HG03025 (cell line): ENCODE measurements around the gene DYNC2H1.

ENCODE experiments used
- ATAC-seq: cut with Tn5 transposase; IDR thresholded peaks from one replicate; pipeline ENCODE4 v1.9.1; 2021; ENCODE audit warnings: mild to moderate bottlenecking, moderate library complexity; ENCODE audit not compliant: unreplicated experiment, low FRiP score

DYNC2H1 gene

DNA sequence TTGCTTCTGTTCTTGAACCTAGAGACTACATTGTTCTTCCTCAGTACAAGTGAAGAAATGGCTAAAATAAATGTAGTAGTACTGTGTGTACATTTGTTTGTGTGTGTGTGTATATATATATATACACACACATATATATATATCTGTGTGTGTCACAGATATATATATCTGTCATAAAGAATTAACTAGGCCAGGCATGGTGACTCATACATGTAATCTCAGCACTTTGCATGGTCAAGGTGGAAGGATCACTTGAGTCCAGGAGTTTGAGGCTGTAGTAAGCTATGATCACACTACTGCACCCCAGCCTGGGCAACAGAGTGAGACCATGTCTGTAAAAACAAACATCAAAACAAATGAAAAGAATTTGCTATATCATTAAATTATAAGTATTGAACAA, 164.8 kb downstream of the DYNC2H1 start:
- no peak for ATAC-seq

DNA sequence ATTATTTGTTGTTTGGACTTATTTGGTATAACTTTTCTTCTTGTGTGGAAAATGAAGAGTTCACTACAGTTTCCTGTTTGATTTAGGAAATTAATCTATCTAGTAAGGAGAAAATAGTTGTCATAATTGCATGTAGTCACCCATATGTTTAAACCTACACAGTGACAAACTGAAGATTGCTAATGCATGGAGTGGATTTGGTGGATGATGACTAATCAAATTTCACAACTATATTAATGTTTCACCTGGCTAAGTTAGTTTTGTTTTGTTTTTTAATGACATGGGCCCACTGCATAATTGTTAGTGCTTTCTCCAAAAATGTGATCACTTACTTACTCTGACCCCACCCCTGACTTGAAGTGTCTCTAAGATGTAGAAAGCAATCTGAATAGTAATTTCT, 170.6 kb downstream of the DYNC2H1 start:
- ATAC-seq = no peak

DNA sequence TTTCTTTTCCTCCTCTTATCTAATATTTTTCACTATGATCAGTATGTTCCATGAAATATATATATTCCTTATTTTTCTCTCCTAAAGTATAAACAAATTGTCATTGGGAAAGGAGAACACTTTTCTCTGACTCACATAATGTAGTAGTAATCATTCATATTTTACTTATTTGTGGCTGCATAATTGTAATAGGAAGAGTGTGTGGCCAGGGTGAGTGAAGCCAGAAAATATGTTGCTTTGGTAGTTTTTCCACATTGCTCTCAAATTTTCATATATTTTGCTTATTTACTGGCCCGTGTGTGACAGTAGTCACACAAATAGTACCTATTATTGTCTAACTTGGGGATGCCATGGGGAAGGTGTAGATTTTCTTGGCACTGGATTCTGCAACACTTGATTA, 172.1 kb downstream of the DYNC2H1 start:
- no peak for ATAC-seq

DNA sequence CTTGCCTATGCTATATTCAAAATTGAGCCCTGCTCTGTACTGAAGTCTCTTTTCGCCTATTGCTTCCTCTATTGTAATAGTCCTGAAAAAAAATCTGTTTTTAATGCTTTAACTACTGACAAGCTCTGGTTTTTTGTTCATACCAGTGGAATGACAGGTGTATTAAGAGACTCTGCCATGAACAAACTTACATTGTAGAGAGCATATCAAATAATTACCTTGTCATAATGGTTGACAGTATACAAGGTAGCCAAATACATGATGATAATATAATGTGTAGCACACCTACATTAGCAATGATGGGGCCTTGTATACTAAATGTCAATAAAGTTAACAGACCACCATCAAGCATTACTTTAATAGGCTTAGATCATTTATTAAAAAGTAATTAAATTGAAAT, 175.0 kb downstream of the DYNC2H1 start:
- ATAC-seq = no peak

DNA sequence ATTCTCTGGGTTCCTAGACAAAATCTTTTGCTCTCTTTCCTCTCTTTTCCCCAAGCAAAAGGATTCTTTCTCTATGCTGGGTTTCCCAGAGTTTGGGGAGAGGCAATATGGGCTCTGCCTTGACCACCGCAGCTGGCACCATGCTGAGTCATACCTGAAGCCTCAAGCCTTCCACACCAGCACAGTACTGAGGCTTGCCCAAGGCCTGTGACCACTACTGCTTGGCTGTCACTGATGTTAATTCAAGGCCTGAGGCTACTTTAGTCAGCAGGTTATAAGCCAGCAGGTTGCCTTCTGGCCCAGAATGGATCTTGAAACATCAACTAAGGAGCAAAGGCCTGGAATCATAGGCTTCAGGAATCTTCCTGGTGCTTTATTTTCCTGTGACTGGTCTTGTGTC, 185.3 kb downstream of the DYNC2H1 start:
- ATAC-seq = no peak

DNA sequence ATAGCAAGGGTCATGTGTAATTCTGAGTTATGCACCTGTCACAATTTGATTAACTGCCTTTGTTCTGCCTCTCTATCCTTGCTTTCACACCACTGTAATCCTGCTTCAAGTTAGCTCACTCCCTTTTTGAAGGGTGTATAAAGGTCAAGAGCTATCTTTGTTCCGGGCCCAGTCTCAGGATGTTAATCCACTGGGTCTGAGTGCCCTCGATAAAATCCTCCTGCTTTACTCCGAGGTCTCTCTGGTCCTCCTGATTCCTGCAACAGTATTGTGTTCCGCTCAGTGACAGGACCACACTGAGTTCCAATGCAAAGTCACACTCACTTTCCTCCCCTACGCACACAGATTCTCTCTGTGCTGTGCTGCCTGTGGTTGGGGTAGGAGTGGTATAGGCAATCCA, 186.5 kb downstream of the DYNC2H1 start:
- no peak for ATAC-seq

DNA sequence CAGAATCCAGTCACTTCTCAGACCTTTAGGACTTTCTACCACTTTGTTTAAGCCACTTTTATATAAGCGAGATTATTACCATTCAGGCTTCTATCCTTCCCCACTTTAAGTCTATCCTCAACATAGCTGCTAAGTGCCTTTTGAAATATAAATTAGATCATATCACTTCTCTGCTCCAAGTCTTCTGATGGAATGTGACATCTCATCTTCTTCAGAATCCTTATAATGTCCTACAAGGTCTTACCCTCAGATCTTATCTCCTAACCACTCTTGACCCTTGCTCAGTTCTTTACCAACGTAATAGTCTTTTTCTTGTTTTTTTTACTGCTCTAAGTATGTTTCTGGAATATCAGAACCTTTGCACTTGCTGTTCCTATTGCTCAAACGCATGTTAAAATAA, 188.7 kb downstream of the DYNC2H1 start:
- no peak for ATAC-seq

DNA sequence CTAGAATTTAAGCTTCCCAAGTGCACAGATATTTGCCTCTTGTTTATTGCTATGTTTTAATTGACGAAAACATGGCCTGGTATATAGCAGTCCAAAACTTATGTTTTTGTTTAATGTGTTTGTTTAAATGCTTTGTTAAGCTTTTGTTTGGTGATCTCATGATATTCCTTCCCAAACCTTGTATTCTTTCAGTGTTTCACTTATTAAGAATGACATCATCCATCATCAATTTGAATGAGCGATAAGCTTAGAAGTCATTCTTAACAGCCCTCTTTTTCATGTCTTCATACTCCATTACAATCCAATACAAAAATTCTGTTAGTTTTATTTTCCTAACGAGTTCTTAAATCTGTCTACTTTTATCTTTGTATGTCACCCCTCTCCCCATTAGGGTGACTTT, 206.0 kb downstream of the DYNC2H1 start:
- ATAC-seq = no peak

DNA sequence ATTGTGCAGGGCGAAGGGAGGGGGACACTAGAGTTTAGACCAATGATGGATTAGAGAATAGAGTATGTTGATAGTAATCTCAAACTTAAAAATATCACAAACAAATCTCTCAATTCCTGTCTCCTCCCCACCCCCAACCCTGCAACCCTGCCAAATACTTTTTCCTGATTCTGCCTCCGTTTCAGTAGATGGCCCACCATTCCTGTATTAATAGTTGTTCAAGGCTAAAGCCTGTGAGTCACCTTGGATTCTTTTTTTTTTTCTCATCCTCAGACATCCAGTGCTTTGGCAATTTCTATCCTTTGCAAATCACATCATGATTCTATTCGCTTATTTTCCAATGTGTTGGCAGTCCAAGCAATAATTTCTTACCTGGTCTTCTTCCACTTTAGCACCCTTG, 207.9 kb downstream of the DYNC2H1 start:
- ATAC-seq = no peak

DNA sequence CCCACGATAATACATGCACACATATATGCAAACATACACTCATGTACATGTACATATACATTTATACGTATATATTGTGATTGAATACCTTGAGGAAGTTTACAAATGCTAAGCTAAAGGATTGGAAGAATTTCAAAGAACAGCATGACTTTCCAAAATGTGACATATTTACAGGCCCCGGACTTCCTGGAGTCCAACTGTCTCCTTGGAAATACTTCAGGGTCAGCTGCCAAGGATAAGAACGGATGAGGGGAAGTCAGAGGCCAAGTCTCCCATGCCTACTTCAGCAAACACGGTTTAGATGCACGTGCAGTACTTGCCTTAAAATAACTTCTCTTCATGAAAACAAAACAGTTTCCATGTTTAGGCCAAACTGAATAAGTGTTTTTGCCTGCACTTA, 213.6 kb downstream of the DYNC2H1 start:
- no peak for ATAC-seq

DNA sequence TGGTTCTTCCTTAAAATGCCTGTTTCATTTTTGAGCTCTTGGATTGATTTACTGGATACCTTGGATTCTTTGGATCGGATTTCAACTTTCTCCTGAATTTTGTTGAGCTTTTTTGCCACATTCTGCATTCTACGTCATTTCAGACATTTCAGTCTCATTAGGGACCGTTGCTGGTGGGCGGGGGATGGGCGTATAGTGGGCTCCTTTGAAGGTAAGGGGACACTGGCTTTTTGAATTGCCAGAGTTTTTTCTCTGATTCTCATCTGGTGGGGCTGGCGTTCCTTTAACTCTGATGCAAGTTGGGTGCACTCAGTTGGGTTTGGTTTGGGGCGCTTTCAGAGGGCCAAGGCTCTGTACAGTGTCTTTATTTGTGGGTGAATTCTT, 216.5 kb downstream of the DYNC2H1 start:
- ATAC-seq = peak; percentile 6

DNA sequence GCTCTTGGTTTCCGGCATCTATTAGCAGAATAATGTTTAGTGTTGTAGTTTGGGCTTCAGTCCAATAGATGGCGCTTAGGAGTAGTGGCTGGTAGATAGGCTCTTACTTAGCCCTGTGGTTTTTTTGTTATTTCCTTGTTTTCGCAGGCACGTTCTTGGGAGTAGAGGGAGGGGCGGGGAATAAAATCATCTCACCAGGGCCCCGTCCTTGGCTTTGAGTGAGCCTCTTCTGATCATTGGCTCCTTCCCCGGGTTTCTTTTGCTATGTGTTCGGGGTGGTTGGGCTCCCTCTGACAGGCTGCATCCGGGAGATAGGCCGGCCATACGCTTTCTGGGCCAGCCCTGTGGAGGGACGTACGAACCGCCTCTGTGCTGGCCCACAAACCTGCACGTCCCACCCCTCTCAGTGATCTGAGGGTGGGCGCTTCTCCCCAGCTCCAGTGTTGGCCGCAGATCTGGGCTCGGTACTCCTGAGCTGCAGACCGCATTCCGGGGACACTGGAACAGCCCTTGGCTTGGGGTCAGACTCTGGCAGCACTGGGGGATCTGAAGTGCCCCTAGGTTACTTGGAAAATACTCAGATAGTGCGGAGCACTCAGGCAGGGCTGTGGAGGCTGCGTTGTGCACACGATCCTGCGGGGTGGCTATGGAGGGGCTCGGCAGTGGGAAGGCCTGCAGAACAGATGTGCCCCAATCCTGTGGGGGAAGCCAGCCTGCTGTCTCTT, 217.0 kb downstream of the DYNC2H1 start:
- ATAC-seq = peak; percentile 98

DNA sequence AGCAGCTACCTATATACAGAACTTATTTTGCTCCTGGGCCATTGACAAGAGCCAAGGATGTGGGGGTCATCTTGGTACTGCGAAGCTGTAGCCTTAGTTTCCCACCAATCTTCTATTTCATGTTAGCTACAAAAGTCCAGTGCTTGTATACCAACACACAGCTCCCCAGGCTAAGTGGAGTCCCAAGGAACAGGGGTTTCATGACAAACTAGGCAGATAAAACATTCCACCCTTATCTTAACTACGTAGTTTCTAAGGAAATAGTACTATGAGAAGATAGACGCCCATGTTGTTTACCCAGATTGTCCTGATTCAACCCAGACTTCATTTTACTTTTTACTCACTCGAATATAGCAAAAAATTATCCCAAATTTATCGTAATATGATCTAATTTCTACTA, 218.5 kb downstream of the DYNC2H1 start:
- no peak for ATAC-seq

DNA sequence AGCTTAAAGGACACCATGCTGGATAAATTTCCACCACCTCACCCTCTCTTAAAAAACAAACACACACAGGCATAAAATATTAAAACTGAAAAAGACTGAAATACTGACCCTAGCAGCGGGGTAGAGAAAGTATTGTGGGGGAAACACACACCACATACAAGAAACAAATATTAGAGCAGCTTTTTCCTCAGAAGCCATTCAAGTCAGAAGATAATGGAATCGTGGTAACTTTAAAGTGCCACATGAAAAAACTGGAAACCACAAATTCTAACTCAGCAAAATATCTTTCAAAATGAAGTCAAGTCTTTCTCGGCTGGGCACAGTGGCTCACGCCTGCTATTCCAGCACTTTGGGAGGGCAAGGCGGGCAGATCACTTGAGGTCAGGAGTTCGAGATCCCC, 223.2 kb downstream of the DYNC2H1 start:
- ATAC-seq = no peak

DNA sequence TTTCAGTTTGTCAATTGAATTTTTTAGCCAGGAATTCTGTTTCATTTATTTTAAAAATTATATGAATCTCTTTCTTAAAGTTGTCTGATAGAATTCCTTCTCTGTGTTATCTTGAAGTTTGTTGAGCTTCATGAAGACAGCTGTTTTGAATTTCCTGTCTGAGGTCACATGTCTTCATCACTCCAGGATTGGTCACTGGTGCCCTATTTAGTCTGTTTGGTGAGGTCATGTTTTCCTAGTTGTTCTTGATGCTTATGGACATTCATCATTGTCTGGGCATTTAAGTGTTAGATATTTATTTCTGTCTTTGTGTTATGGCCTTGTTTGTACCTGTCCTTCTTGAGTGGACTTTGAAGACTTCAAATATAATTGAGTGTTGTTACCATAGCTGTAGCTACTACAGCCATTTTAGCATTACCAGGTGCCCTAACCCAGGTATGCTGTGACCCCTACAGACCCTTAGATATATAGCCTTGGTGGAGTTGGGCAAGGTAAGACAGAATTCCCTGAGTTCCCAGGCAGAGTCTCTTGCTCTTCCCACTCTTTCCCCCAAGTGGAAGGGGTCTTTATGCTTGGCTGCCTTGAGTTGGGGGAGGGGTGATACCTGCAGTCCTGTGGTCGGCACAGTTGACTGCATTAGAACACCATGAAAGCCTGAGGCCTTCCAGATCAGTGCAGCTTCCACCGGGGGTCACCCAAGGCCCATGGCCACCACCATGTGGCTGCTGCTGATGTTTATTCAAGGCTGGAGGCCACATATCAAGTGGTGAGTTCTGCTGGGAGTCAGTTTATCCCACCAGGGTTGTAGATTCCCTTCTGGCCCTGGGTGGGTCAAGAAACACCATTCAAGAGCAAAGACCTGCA, 229.6 kb downstream of the DYNC2H1 start:
- no peak for ATAC-seq

DNA sequence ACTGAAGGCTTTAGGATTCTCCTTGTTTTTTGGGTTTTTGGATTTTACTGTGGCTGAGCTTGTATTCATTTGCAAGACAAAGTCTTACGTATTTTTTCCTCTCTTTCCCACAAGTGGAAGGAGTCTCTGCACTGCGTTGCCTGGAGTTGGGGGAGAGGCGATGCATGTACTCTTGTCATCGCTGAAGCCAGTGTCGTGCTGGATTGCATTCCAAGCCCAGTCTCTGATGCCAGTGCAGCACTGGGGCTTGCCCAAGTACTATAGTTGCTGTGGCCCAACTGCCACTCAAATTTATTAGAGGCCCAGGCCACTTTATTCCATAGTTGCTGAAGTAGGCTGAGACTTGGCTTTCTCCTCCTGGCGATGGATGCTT, 230.2 kb downstream of the DYNC2H1 start:
- no peak for ATAC-seq

DNA sequence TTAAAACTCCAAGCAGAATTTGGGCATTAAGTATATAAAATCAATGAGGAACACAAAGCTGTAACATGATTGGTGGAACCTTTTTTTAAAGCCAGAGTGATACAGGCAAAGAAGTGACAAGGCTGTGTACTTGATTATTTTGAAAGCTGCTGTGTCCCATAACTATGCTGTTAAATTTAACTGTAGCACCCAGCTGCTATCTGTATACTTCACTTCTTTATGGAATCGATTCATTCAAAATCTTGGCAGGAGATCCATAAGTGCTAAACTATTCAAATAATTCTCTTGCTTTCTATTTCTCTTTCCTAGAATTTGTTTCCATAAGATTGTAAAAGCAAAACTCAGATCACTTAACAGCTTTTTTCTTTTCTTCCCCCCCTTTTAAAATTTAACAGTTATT, 231.7 kb downstream of the DYNC2H1 start:
- no peak for ATAC-seq

DNA sequence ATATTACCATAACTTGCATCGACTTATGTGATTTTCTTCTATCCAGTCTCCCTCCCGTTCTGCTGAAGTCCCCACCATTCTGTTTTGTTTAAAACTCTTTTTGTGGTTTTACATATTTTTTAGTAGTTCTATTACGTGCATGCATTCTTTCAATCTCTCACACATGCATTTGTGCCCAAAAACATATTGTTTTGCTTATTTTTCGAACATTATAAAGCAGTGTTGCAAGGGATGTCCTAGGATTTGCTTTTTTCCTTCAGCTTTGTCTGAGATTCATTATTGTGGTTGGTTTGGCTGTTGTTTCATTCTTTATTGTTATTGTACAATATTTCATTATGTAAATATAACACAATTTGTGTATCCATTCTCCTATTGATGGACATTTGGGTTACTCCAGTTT, 235.7 kb downstream of the DYNC2H1 start:
- no peak for ATAC-seq

DNA sequence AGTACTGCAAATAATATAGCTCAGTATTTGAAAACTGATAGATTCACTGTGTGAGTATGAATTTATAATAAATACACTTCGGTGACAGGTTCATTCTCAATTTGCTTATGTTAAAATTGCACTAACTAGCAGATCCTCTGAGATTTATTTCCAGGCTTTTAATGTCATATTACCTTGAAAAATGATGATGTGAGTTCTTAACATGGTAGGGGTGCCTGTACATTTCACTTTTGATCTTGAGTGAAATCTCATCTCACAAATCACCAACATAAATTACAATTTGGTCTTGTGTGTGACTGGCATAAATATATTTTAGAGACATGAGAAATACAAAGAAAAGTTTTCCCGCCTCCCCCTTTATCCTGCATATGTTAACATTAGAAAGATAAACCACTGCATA, 240.4 kb downstream of the DYNC2H1 start:
- ATAC-seq = no peak

DNA sequence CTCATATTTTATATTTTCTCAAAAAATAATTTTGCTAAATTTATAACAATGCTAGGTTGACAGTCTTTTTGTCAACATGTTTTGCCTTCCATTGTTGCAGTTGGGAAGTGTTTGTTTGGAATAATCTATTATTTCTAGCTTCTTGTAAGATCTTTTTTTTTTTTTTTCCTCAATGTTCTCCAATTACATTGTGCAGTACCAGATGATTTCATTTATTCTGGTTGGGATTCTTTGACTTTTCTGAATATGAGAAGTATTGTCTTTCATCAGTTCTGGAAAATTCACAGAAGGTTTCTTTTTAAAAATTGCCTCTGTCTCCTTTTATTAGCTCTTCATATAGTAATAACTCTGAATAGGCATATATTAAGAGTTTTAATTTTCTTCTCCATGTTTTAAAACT, 245.4 kb downstream of the DYNC2H1 start:
- ATAC-seq = no peak

DNA sequence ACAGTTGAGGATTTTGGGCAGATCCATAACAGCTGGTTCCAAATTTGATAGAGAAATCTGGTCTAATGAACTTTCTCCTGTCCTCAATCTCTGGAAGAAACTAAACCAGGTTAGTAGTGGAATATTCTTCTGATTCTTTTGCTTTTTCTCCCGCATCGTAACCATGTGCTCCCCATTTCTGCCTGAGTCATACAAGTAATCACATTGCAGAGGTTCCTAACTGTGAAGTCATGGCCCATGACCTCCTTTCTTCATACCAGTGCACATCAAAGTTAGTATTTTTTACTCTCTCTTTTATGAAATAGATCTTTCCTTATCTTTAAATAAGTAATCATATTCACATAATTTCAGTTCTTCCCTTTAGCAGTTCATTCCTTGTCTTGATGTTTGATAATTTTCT, 249.0 kb downstream of the DYNC2H1 start:
- no peak for ATAC-seq

DNA sequence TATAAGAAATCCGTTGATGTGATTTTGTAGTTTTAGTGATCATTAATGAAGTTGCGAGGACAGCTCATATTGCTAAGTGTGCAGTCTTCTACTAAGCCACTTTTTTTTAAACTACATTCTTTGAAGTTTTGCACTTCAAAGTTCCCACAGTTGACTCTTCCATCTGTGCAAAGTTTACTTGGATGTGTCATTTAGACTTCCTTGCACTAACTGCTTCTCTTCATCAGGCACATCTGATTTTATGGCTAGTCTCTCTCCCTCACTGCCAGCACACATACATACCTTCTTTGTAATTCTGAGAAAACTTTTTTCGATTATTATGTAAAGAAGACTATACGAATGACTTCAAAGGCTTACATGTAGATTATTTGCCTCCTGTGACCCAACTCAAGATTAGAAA, 250.0 kb downstream of the DYNC2H1 start:
- no peak for ATAC-seq
